Inflammatory macrophage treated with lipopolysaccharide for 4 hours (primary cell): ENCODE results near the gene C1QTNF6.

Experiments
- DNase-seq: peaks from one replicate; pipeline ENCODE4 v3.0.0-alpha.2; 2020

The C1QTNF6 gene

GRCh38 chr22:37138849-37139561, 49.0 kb downstream of the C1QTNF6 start:
- no peak for DNase-seq

GRCh38 chr22:37137903-37138665, 50.0 kb downstream of the C1QTNF6 start:
- no peak for DNase-seq

- no peak for DNase-seq
These were observed 50.9 kb downstream of the C1QTNF6 start for GRCh38 chr22:37137131-37137530.

GRCh38 chr22:37135023-37135422, 53.0 kb downstream of the C1QTNF6 start:
- no peak for DNase-seq

- no peak for DNase-seq
These were observed 54.6 kb downstream of the C1QTNF6 start for GRCh38 chr22:37133304-37134018.

- no peak for DNase-seq
These were observed 55.3 kb downstream of the C1QTNF6 start for GRCh38 chr22:37132773-37133172.
